Endothelial cell of umbilical vein (primary cell): ENCODE data around the gene CXCL14. TPM values are rescaled to one million over a fixed set of nuclear protein-coding genes. Genes with fewer than 3 reads are reported as not detected.

Experiments used
- BruUV-seq: library from RNA; stranded (reverse); fragments of 400-500 nt; replicated peaks from 2 replicates; lab custom pipeline; 2021; lab: Mats Ljungman, UMichigan
- CTCF ChIA-PET: fragments of 300-600, 350-600 bp; sonication (Branson Sonifier 250); formaldehyde crosslinking; loops from one replicate; lab custom pipeline; 2021; ENCODE audit warnings: antibody characterized with exemption, inconsistent platforms; lab: Charles Lee
- POLR2A ChIA-PET: fragments of 300-600, 350-600 bp; sonication (Branson Sonifier 250); formaldehyde crosslinking; loops from one replicate; lab custom pipeline; 2021; ENCODE audit warnings: antibody characterized with exemption, inconsistent platforms; lab: Charles Lee
- DNase-seq: peaks from one replicate; pipeline ENCODE4 v3.0.0-alpha.2; 2011; ENCODE audit warnings: low read depth, low spot score
- FAIRE-seq: peaks from 2 replicates; lab custom pipeline; 2011; peaks lifted over from hg19 to GRCh38; lab: Jason Lieb, UNC
- H2AFZ ChIP-seq: 2 replicates; pipeline ENCODE4 v1.6.0; 2012; ENCODE audit warnings: low read depth, low read length, control low read depth, inconsistent platforms
- H3K27ac ChIP-seq: 2 replicates; pipeline ENCODE4 v1.5.1; 2011; ENCODE audit warnings: low read depth, mild to moderate bottlenecking, control low read depth, low read length, moderate library complexity; ENCODE audit not compliant: insufficient read depth
- H3K27me3 ChIP-seq, 2 experiments: 2 replicates each; pipeline versions ENCODE4 v1.6.0 to v1.6.1; 2011; ENCODE audit warnings: low read length in 2 of 2, mixed read lengths in 1 of 2; ENCODE audit not compliant: control insufficient read depth in 2 of 2, insufficient read depth in 2 of 2
- H3K36me3 ChIP-seq, 2 experiments: 2 replicates in 1 of 2; 3 replicates in 1 of 2; pipeline ENCODE4 v1.5.1; 2011; ENCODE audit warnings: low read length in 2 of 2, mild to moderate bottlenecking in 1 of 2, moderate library complexity in 1 of 2; ENCODE audit not compliant: control insufficient read depth in 2 of 2, insufficient read depth in 2 of 2; ENCODE audit errors: extremely low read depth in 1 of 2
- H3K4me1 ChIP-seq: 3 replicates; pipeline ENCODE4 v1.5.1; 2011; ENCODE audit warnings: mild to moderate bottlenecking, low read length; ENCODE audit not compliant: control insufficient read depth, insufficient read depth; ENCODE audit errors: extremely low read depth
- H3K4me2 ChIP-seq: 2 replicates; pipeline ENCODE4 v1.6.1; 2011; ENCODE audit warnings: low read length, control low read depth, mixed read lengths; ENCODE audit not compliant: insufficient read depth
- H3K4me3 ChIP-seq, 3 experiments: fragments of 200-600 bp in 1 of 3; sonication (generic), shearing (Covaris generic) in 1 of 3; replicated peaks in 1 of 3; 2 replicates each; pipeline ENCODE4 v1.5.1; 2011 to 2016; ENCODE audit warnings: control low read depth in 3 of 3, low read length in 3 of 3, mild to moderate bottlenecking in 2 of 3, inconsistent platforms in 1 of 3, low read depth in 1 of 3, moderate library complexity in 1 of 3; ENCODE audit not compliant: insufficient read depth in 1 of 3
- H3K79me2 ChIP-seq: 2 replicates; pipeline ENCODE4 v1.6.0; 2012; ENCODE audit warnings: low read length, inconsistent platforms; ENCODE audit not compliant: control insufficient read depth, insufficient read depth
- H3K9ac ChIP-seq: replicated peaks from 2 replicates; pipeline ENCODE3; 2011; ENCODE audit warnings: low read length, control low read depth; ENCODE audit not compliant: insufficient read depth; ENCODE audit errors: extremely low read depth
- H3K9me1 ChIP-seq: replicated peaks from 3 replicates; pipeline ENCODE4 v1.6.0; 2011; ENCODE audit warnings: mild to moderate bottlenecking, low read length; ENCODE audit not compliant: control insufficient read depth, insufficient read depth; ENCODE audit errors: extremely low read depth
- H3K9me3 ChIP-seq: replicated peaks from 2 replicates; pipeline ENCODE4 v1.5.1; 2012; ENCODE audit warnings: low read length, inconsistent platforms; ENCODE audit not compliant: control insufficient read depth, insufficient read depth
- H4K20me1 ChIP-seq: replicated peaks from 2 replicates; pipeline ENCODE3; 2011; ENCODE audit warnings: mild to moderate bottlenecking, low read length; ENCODE audit not compliant: control insufficient read depth, insufficient read depth; ENCODE audit errors: extremely low read depth
- CTCF ChIP-seq, 2 donors: IDR thresholded peaks; 1 replicate in 1 of 2; 2 replicates in 1 of 2; pipeline ENCODE4 v1.5.1; 2011; ENCODE audit warnings: low read length in 2 of 2, mild to moderate bottlenecking in 2 of 2, moderate library complexity in 2 of 2, control low read depth in 1 of 2, inconsistent platforms in 1 of 2, low read depth in 1 of 2; ENCODE audit not compliant: insufficient read depth in 1 of 2; ENCODE audit errors: extremely low read depth in 1 of 2
- EZH2 ChIP-seq: IDR thresholded peaks from 2 replicates; pipeline ENCODE4 v1.6.1; 2012; ENCODE audit warnings: borderline replicate concordance, low read depth, mild to moderate bottlenecking, moderate library complexity, low read length, inconsistent platforms; ENCODE audit not compliant: severe bottlenecking
- FOS ChIP-seq: IDR thresholded peaks from 2 replicates; pipeline ENCODE4 v1.6.1; 2011; ENCODE audit warnings: mild to moderate bottlenecking, low read length, moderate library complexity, borderline replicate concordance; ENCODE audit not compliant: insufficient read depth
- GATA2 ChIP-seq: IDR thresholded peaks from 2 replicates; pipeline ENCODE4 v1.7.0; 2011; ENCODE audit warnings: low read depth, mild to moderate bottlenecking, moderate library complexity, mixed read lengths, low read length; ENCODE audit not compliant: insufficient read length, insufficient read depth
- JUN ChIP-seq: IDR thresholded peaks from 2 replicates; pipeline ENCODE4 v1.6.1; 2011; ENCODE audit warnings: borderline replicate concordance, low read depth; ENCODE audit not compliant: insufficient read length, insufficient read depth
- MAX ChIP-seq: IDR thresholded peaks from 2 replicates; pipeline ENCODE4 v1.6.1; 2011; ENCODE audit not compliant: insufficient read depth, insufficient read length
- MYC ChIP-seq: IDR thresholded peaks from one replicate; pipeline ENCODE4 v1.6.1; 2011; ENCODE audit warnings: mild to moderate bottlenecking, low read depth, low read length
- POLR2A ChIP-seq: IDR thresholded peaks from 2 replicates; pipeline ENCODE4 v1.6.1; 2012; ENCODE audit warnings: low read depth, mild to moderate bottlenecking, control low read depth, low read length
- POLR2AphosphoS5 ChIP-seq: IDR thresholded peaks from 2 replicates; pipeline ENCODE4 v1.6.1; 2012; ENCODE audit warnings: low read depth, mild to moderate bottlenecking, control low read depth, low read length, moderate library complexity; ENCODE audit not compliant: insufficient read depth
- dilution Hi-C: fragments of 300-500 bp; cut with MboI; formaldehyde crosslinking; loops from one replicate; pipeline ENCODE4 v1.15.0; 2019; ENCODE audit warnings: low sequenced_read_pairs; ENCODE audit not compliant: extremely low pct_ligation_motif_present
- intact Hi-C: fragments of 100-400 bp; cut with micrococcal nuclease; formaldehyde crosslinking; loops from one replicate; pipeline ENCODE4 v1.10.0; 2022
- polyA plus RNA-seq, 4 experiments: library from polyadenylated mRNA; depleted of rRNA in 3 of 4; stranded (reverse) in 3 of 4; unstranded in 1 of 4; fragments of >200 nt; gene quantifications; 2 replicates each; pipeline versions ENCODE4 v1.2.1 to v1.2.3, GENCODE V29; 2011 to 2012; ENCODE audit warnings: missing spikeins in 1 of 4
- total RNA-seq: library from RNA; stranded (reverse); gene quantifications from 2 replicates; pipeline ENCODE4 v1.2.3, GENCODE V29; 2021

CXCL14 gene
- total and polyA plus RNA-seq, 2 donors (not counting 3 experiments of a cell fraction or from before 2014, with no cell fraction given), result not detected

DNA sequence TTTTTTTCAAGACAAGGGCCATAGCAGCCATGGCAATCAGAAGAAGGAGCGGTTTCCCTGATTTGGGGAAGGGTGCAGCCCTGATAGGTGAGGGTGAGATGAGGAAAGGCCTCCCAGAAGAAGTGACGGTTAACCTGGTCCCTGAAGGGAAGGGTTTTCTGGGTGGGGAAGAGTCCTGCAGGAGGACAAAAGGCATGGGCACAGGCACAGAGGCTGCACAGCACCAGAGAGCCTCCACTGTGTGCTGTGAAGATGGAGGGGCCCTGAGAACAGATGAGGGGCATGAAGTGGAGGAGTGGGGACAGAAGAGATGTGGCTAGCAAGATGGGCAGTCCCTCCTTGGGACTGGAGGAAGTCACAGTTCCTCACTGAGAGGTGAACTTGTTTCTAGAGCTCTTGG is 46.3 kb upstream of the CXCL14 start:
- intact Hi-C loops, result no loop called here
- ChIA-PET CTCF (no interaction called here), POLR2A (no interaction called here)
- DNase-seq (no peak), FAIRE-seq (no peak)
- no TSS peak for BruUV-seq
- Histone ChIP-seq H3K27ac (no peak overlapping the region), H3K4me1 (no peaks in the 10 kb centered on the region), H3K9me3 (no peaks in the 10 kb centered on the region), H3K79me2 (no peaks in the 10 kb centered on the region), H3K4me3 (no peak overlapping the region), H2AFZ (no peak overlapping the region), H4K20me1 (no peaks in the 10 kb centered on the region), H3K9me1 (no peaks in the 10 kb centered on the region), H3K36me3 (no peaks in the 10 kb centered on the region), H3K4me2 (no peak overlapping the region), H3K27me3 (no peaks in the 10 kb centered on the region), H3K9ac (no peak overlapping the region)
- TF ChIP-seq FOS (no peak), POLR2AphosphoS5 (no peak), POLR2A (no peak), JUN (no peak), CTCF (IDR thresholded peaks at IDR 0.05; ENCODE audit: extremely low read depth in 1 of 2, insufficient read depth in 1 of 2, low read depth in 1 of 2, low read length in 2 of 2) (no peak), GATA2 (no peak), EZH2 (no peak), MYC (no peak), MAX (no peak)
- dilution Hi-C loops, result no loop called here
